ENCODE results near the gene E2F1. TPM values are rescaled to one million over a fixed set of nuclear protein-coding genes. Genes with fewer than 3 reads are reported as not detected.

E2F1 gene
- total RNA-seq, 2 donors from 2014 or later: 2.6 to 11.5 TPM

GRCh38 chr20:33660035-33660684 lies 26.0 kb downstream of the E2F1 start:
- Mint-ChIP-seq H3K4me3 (no peak overlapping the region), H3K4me1 (peaks cover 13% of the 10 kb centered on the region), H3K27ac (peak overlapping the region; percentile 19), H3K36me3 (ENCODE audit: low read depth) (no peaks in the 10 kb centered on the region), H3K27me3 (no peaks in the 10 kb centered on the region)
- DNase-seq: no peak
- ATAC-seq: no peak
- H3K9me3 ChIP-seq (ENCODE audit: control insufficient read depth, low read length, poor library complexity, severe bottlenecking): no peaks in the 10 kb centered on the region

- Mint-ChIP-seq H3K27me3 (no peaks in the 10 kb centered on the region), H3K4me3 (no peak overlapping the region), H3K36me3 (ENCODE audit: low read depth) (no peaks in the 10 kb centered on the region), H3K4me1 (peaks cover 6% of the 10 kb centered on the region), H3K27ac (no peak overlapping the region)
- H3K9me3 ChIP-seq (ENCODE audit: control insufficient read depth, low read length, poor library complexity, severe bottlenecking): no peaks in the 10 kb centered on the region
- ATAC-seq (no peak), DNase-seq (no peak)
These were observed 26.7 kb downstream of the E2F1 start for GRCh38 chr20:33659341-33660034.

GRCh38 chr20:33658929-33659328 lies 27.3 kb downstream of the E2F1 start:
- ATAC-seq (no peak), DNase-seq (no peak)
- H3K36me3 Mint-ChIP-seq (ENCODE audit: low read depth): no peaks in the 10 kb centered on the region
- no peaks in the 10 kb centered on the region for H3K9me3 ChIP-seq (ENCODE audit: control insufficient read depth, low read length, poor library complexity, severe bottlenecking)
- H3K27ac Mint-ChIP-seq: no peak overlapping the region
- peaks cover 4% of the 10 kb centered on the region for H3K4me1 Mint-ChIP-seq
- no peaks in the 10 kb centered on the region for H3K27me3 Mint-ChIP-seq
- no peak overlapping the region for H3K4me3 Mint-ChIP-seq

GRCh38 chr20:33658510-33658909 lies 27.7 kb downstream of the E2F1 start:
- Mint-ChIP-seq H3K36me3 (ENCODE audit: low read depth) (no peaks in the 10 kb centered on the region), H3K4me3 (no peak overlapping the region), H3K27ac (no peak overlapping the region), H3K27me3 (no peaks in the 10 kb centered on the region), H3K4me1 (peaks cover 5% of the 10 kb centered on the region)
- DNase-seq: no peak
- ATAC-seq: no peak
- H3K9me3 ChIP-seq (ENCODE audit: control insufficient read depth, low read length, poor library complexity, severe bottlenecking): no peaks in the 10 kb centered on the region

- DNase-seq (no peak), ATAC-seq (no peak)
- H3K36me3 Mint-ChIP-seq (ENCODE audit: low read depth): no peaks in the 10 kb centered on the region
- H3K27me3 Mint-ChIP-seq: no peaks in the 10 kb centered on the region
- H3K27ac Mint-ChIP-seq: no peak overlapping the region
- H3K9me3 ChIP-seq (ENCODE audit: control insufficient read depth, low read length, poor library complexity, severe bottlenecking): no peaks in the 10 kb centered on the region
- no peak overlapping the region for H3K4me3 Mint-ChIP-seq
- H3K4me1 Mint-ChIP-seq: peaks cover 5% of the 10 kb centered on the region
These were observed 28.5 kb downstream of the E2F1 start for GRCh38 chr20:33657704-33658095.

- H3K36me3 Mint-ChIP-seq (ENCODE audit: low read depth): no peaks in the 10 kb centered on the region
- no peak overlapping the region for H3K27ac Mint-ChIP-seq
- no peaks in the 10 kb centered on the region for H3K9me3 ChIP-seq (ENCODE audit: control insufficient read depth, low read length, poor library complexity, severe bottlenecking)
- ATAC-seq (no peak), DNase-seq (no peak)
- no peak overlapping the region for H3K4me3 Mint-ChIP-seq
- peaks cover 6% of the 10 kb centered on the region for H3K4me1 Mint-ChIP-seq
- H3K27me3 Mint-ChIP-seq: no peaks in the 10 kb centered on the region
These were observed 29.1 kb downstream of the E2F1 start for GRCh38 chr20:33656783-33657703.

GRCh38 chr20:33656010-33656782 lies 30.0 kb downstream of the E2F1 start:
- ATAC-seq: no peak
- no peak for DNase-seq
- no peak overlapping the region for H3K4me3 Mint-ChIP-seq

GRCh38 chr20:33655164-33655563 lies 31.0 kb downstream of the E2F1 start:
- ATAC-seq: no peak
- Mint-ChIP-seq H3K27me3 (no peaks in the 10 kb centered on the region), H3K4me3 (no peak overlapping the region), H3K36me3 (ENCODE audit: low read depth) (no peaks in the 10 kb centered on the region), H3K4me1 (peaks cover 8% of the 10 kb centered on the region), H3K27ac (no peak overlapping the region)
- no peaks in the 10 kb centered on the region for H3K9me3 ChIP-seq (ENCODE audit: control insufficient read depth, low read length, poor library complexity, severe bottlenecking)
- no peak for DNase-seq

More at GRCh38 chr20:33656010-33656782, 30.0 kb downstream of the E2F1 start:
- Mint-ChIP-seq H3K4me1 (peaks cover 8% of the 10 kb centered on the region), H3K36me3 (ENCODE audit: low read depth) (no peaks in the 10 kb centered on the region), H3K27ac (no peak overlapping the region), H3K27me3 (no peaks in the 10 kb centered on the region)
- H3K9me3 ChIP-seq (ENCODE audit: control insufficient read depth, low read length, poor library complexity, severe bottlenecking): no peaks in the 10 kb centered on the region

GRCh38 chr20:33654680-33655161 lies 31.5 kb downstream of the E2F1 start:
- DNase-seq (no peak), ATAC-seq (no peak)
- no peaks in the 10 kb centered on the region for H3K27me3 Mint-ChIP-seq
- no peaks in the 10 kb centered on the region for H3K36me3 Mint-ChIP-seq (ENCODE audit: low read depth)
- no peak overlapping the region for H3K27ac Mint-ChIP-seq
- H3K4me1 Mint-ChIP-seq: peaks cover 8% of the 10 kb centered on the region
- no peaks in the 10 kb centered on the region for H3K9me3 ChIP-seq (ENCODE audit: control insufficient read depth, low read length, poor library complexity, severe bottlenecking)
- H3K4me3 Mint-ChIP-seq: no peak overlapping the region

GRCh38 chr20:33653900-33654596 lies 32.1 kb downstream of the E2F1 start:
- Mint-ChIP-seq H3K36me3 (ENCODE audit: low read depth) (no peaks in the 10 kb centered on the region), H3K27ac (no peak overlapping the region), H3K27me3 (no peaks in the 10 kb centered on the region), H3K4me3 (no peak overlapping the region), H3K4me1 (peaks cover 8% of the 10 kb centered on the region)
- no peaks in the 10 kb centered on the region for H3K9me3 ChIP-seq (ENCODE audit: control insufficient read depth, low read length, poor library complexity, severe bottlenecking)
- no peak for DNase-seq
- ATAC-seq: no peak

- no peak overlapping the region for H3K27ac Mint-ChIP-seq
- H3K4me3 Mint-ChIP-seq: no peak overlapping the region
- ATAC-seq (peak; percentile 60), DNase-seq (no peak)
- no peaks in the 10 kb centered on the region for H3K27me3 Mint-ChIP-seq
- H3K36me3 Mint-ChIP-seq (ENCODE audit: low read depth): no peaks in the 10 kb centered on the region
- peaks cover 8% of the 10 kb centered on the region for H3K4me1 Mint-ChIP-seq
- H3K9me3 ChIP-seq (ENCODE audit: control insufficient read depth, low read length, poor library complexity, severe bottlenecking): no peaks in the 10 kb centered on the region
These were observed 32.8 kb downstream of the E2F1 start for GRCh38 chr20:33653218-33653899.

GRCh38 chr20:33651562-33652048 lies 34.6 kb downstream of the E2F1 start:
- no peak overlapping the region for H3K27ac Mint-ChIP-seq
- H3K4me3 Mint-ChIP-seq: no peak overlapping the region
- no peaks in the 10 kb centered on the region for H3K27me3 Mint-ChIP-seq
- no peaks in the 10 kb centered on the region for H3K9me3 ChIP-seq (ENCODE audit: control insufficient read depth, low read length, poor library complexity, severe bottlenecking)
- DNase-seq (no peak), ATAC-seq (no peak)
- H3K36me3 Mint-ChIP-seq (ENCODE audit: low read depth): no peaks in the 10 kb centered on the region
- peaks cover 13% of the 10 kb centered on the region for H3K4me1 Mint-ChIP-seq
